HK-2 (cell line): Measurements from ENCODE around the gene KCNQ1OT1.

Experiments
- DNase-seq: peaks from one replicate; pipeline ENCODE4 v3.0.0-alpha.2; 2018; ENCODE audit not compliant: unreplicated experiment

The KCNQ1OT1 gene

GRCh38 chr11:2594267-2594666 is 105.5 kb downstream of the KCNQ1OT1 start:
- no peak for DNase-seq

DNA sequence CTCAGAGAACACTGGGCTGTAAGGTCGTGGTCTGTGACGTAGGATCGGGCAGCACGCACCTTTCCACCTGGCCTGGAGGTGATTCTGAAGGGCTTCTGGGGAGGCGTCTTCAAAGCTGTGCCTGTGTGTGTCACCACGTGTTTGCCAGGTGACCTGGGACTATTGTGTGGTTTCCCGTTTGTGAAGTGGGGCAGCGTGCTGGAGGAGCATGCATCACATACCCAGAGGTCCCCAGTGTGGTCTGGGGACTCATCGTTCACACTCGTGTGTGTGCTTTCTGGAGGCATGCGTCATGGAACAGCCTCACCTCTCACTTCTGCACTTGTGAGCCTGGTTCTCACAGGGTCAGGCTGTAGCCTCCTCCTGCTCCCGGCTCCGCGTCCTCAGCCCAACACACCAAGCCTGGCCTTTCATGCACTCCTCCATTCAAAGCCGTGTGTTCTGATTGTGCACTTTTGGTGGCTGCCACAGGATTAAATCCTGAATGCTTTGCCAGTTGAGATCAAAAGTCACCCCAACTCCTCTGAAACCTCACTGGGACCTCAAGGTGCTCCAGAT is 106.3 kb downstream of the KCNQ1OT1 start:
- no peak for DNase-seq

DNA sequence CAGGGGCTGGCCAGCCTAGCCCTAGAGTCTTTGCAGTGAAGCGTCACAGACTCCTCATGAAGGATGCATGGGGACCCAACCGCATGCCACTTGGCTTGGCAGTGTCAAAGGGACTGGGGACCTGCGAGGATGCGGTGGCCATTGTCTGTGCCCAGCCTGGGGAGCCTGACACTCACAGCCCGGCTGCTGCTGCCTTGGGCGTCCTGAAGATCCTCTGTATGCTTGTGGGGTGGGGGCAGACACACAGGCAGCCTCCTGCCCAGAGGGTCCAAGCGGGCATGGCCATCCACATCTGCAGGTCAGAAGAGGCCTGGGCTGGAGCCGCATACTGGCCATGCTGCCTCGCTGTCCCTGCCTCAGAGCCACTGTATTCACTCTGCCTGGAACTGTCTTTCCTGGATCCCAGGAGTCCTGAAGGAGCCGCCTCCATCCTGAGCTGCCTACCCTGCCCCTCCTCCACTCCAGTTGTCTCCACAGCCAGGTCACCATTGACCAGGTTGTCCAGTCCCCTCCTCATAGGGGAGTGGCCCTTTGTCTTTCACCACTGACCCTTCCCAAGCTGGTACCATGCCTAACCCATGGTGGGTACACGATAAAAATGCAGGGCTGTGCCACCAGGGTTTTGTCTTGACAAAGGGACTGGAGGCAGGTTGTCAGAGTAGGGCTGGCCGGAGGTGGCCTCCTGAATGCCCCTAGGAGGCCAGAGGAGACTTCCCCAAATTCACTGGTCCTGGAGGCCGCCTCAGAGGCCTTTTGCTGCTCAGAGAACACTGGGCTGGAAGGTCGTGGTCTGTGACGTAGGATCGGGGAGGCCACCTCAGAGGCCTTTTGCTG is 107.0 kb downstream of the KCNQ1OT1 start:
- no peak for DNase-seq

- DNase-seq, result no peak
Measured at GRCh38 chr11:2591805-2592204, 108.0 kb downstream of the KCNQ1OT1 start.

- DNase-seq, result no peak
Measured at GRCh38 chr11:2590965-2591754, 108.6 kb downstream of the KCNQ1OT1 start.

GRCh38 chr11:2590131-2590964 is 109.4 kb downstream of the KCNQ1OT1 start:
- no peak for DNase-seq

DNA sequence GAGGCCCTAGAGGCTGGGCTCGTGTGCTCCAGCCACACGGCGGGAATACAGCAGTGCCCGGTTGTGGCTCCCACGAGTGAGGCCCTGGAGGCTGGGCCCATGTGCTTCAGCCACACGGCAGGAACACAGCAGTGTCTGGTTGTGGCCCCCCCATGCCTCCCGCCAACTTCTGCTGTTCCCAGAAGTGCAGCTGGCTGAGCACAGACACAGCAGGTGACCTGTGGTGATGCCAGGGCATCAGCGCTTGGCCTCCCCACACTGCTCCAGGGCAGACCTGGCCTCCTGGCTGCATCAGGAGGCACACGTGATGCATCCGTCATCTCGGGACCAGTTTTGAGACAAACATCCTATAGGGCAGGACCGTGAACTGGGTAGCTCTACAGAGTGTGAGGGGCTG is 110.3 kb downstream of the KCNQ1OT1 start:
- DNase-seq, result no peak

- DNase-seq, result no peak
Measured at GRCh38 chr11:2588809-2589537, 110.8 kb downstream of the KCNQ1OT1 start.

GRCh38 chr11:2587976-2588748 is 111.6 kb downstream of the KCNQ1OT1 start:
- DNase-seq, result no peak

DNA sequence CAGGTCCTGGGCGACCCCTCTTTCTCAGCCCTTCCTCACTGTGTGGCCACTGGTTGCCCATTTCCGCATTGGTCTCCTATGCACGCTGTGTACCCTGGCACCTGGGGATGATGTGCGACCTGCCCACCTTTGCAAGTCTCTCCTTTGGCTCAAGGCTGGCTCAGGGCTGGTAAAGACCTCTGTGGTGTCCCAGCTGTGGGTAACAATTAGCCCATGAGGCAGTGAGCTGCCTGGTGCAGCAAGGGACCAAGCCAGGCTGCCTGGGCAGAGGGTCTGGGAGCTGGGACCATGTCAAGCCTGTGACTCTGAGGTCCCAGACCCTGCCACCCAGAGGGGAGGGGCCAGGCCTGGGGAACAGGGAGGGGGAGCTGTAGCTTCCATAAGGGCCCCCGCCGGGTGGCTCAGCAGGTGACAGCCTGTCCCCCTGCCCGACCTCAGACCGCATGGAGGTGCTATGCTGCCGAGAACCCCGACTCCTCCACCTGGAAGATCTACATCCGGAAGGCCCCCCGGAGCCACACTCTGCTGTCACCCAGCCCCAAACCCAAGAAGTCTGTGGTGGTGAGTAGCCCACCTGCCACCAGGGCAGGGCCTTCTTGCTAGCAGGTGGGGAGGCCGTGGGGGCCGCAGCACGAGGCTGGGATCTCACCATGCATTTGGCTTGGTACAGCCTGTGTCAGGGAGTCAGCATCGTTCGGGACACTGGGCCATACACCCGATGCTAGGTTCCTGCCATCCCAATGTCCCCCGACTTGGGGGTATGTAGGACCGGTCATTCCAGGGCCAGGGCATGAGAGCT is 112.5 kb downstream of the KCNQ1OT1 start:
- DNase-seq, result no peak

- DNase-seq, result no peak
Measured at GRCh38 chr11:2586793-2587131, 113.0 kb downstream of the KCNQ1OT1 start.

DNA sequence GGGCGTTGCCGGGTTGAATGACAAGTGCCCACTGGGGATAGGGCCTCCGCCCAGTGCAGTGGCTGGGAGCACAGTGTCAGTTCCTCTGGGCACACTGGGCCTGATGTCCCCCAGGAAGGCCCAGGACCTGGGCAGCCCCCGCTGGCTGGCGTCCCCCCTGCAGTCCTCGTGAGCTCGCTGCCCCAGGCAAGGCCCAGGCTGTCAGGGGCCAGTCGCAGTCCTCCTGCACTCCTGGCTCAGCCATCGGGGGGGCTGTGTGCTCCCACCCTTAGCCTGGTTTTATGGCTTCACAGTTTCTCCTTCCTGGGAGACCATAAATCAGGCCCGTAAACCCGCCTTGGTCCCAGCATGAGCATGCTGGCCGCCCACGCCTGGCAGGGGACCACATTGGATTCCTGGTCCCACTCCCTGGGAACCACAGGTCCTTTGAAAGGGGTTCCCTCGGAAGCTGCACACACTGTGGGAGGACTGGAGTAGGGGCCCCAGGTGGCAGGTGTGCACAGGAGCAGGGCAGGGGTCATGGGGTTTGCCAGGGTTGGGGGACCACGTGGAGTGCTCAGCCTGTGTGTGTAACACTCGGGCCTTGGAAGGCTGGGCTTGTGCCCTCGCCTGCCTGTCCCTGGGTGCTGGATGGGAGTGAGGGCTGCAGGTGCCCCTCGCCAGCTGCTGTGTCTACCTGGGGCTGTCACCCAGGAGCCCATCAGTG is 113.6 kb downstream of the KCNQ1OT1 start:
- DNase-seq, result no peak

- DNase-seq, result no peak
Measured at GRCh38 chr11:2585566-2586086, 114.2 kb downstream of the KCNQ1OT1 start.

DNA sequence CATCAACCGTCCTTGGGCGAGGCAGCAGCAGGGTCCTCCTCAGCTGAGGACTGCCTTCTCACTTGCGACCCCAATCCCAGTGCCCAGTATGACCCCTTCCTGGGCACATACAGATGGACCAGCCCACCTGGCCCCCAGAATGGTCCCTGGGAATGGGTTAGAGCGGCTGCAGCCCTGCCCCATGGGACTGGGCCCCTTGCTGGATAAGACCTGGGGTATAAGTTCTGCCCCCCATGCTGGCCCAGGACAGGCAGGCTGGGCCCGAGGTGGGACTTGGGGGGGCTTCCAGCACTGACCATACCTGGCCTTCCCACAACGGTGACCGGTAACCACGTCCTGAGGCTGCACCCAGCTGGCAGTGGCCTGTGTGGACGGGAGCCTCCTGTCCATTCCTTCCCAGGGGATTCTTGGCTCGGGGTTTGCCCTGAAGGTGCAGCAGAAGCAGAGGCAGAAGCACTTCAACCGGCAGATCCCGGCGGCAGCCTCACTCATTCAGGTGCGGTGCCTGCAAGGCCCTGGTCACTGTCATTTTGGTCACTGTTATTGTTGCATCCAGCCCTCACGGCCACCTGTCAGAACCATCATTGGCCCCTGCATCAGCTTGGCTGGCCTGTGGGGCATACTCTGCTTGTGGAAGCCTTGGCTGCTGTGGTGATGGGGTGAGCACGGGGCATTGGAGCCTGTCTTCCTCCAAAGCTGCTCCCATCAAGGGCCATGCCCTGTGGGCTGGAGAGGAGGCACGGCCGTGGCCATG is 114.8 kb downstream of the KCNQ1OT1 start:
- no peak for DNase-seq

- DNase-seq, result no peak
Measured at GRCh38 chr11:2584434-2584811, 115.4 kb downstream of the KCNQ1OT1 start.

DNA sequence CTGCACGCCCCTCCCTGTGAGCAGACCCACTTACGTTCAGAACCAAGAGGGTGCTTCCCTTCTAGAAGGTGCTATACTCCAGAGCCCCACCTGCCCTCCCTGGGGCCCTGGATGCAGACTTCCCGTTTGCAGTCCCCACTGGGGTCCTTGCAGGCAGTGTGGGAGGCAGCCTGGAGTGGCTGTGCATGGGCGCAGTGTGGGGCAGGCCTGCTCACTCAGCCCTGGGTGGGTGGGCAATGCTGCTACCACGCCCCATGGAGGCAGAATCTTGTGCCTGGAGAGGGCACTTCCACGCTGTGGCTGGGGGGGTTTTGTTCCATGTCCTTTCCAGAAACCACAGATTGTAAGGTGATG is 116.2 kb downstream of the KCNQ1OT1 start:
- DNase-seq, result no peak

DNA sequence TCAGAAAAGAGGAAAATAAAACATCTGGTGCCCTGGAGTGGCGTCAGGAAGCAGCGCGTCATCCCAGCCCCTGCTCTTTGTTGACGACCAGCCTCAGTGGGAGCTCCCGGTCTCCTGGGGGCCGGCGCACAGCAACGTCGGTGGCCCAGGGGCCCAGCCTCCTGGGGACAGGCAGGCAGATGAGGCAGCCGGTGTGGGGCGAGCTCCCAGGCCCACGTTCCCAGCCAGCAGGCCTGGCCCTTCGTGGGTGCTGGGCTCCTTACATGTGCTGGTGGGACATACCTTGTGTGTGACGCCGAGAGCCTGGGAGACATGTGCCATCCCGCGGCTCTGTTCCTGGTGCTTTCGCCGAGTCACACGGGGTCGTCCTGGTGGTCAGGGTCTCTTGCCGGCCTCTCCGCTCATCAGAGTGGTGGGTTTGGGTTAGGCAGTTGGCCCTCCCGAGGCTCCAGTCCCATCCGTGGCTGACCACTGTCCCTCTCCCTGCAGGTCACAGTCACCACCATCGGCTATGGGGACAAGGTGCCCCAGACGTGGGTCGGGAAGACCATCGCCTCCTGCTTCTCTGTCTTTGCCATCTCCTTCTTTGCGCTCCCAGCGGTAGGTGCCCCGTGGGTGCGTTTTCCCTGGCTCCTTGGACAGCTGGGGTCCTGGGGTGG is 116.7 kb downstream of the KCNQ1OT1 start:
- no peak for DNase-seq
